GM12891 (cell line): ENCODE measurements around the gene GRIK2.

ENCODE experiments used
- POLR2A ChIP-seq: IDR thresholded peaks from 2 replicates; pipeline ENCODE4 v1.6.1; 2011; ENCODE audit warnings: low read depth, low read length, control low read depth
- TAF1 ChIP-seq: IDR thresholded peaks from 2 replicates; pipeline ENCODE4 v1.6.1; 2011; ENCODE audit warnings: low read depth, low read length, control low read depth

DNA sequence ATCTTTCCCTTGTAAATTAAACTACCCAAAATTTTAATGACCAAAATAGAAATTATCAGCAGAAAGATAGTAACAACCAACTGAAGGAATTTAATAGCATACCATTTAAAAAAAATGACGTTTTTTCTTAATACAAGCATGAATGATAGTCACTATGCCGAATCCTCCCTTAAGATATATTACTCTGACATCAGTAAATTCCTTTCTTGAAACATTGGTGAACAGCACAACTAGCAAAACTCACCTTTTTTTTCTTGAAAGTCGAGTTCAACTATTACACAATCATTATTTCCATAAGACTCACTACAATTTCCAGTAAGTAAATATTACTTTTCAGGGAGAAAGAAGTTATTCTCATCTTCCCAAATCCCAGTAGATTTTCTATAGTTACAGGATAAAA lies 433.2 kb downstream of the GRIK2 start:
- TF ChIP-seq TAF1 = no peak
- TF ChIP-seq POLR2A = no peak
